ENCODE results near the gene PSAT1. TPM values are rescaled to one million over a fixed set of nuclear protein-coding genes. Genes with fewer than 3 reads are reported as not detected.

PSAT1 gene
- total RNA-seq, 1 experiment from 2014 or later = 45.6 TPM

- no peaks in the 10 kb centered on the region for H3F3A ChIP-seq (ENCODE audit: low read length, unreplicated experiment)
- BruUV-seq (replicated peaks) = no TSS peak
- ChIA-PET CTCF (no interaction called here), POLR2A (ENCODE audit: unreplicated experiment) (no interaction called here)
- H3K27ac ChIP-seq (ENCODE audit: low read length) = no peak overlapping the region
- peaks cover 33% of the 10 kb centered on the region for H3K79me2 ChIP-seq (ENCODE audit: low read length)
- H3K27me3 ChIP-seq (ENCODE audit: low read length) = no peaks in the 10 kb centered on the region
- no peaks in the 10 kb centered on the region; the same call in 1 of the 2 replicates for H4K20me1 ChIP-seq (ENCODE audit: low read length)
- DNase-seq = no peak
- TF ChIP-seq EZH2phosphoT487 (IDR thresholded peaks at IDR 0.05; ENCODE audit: borderline replicate concordance, low read length) (no peak), EZH2 (IDR thresholded peaks at IDR 0.05; ENCODE audit: low read length, unreplicated experiment) (no peak), CTCF (conservative IDR thresholded peaks at IDR 0.05; ENCODE audit: low read depth, low read length) (no peak)
- no peak overlapping the region for H2AFZ ChIP-seq (ENCODE audit: low read length)
- H3K9me2 ChIP-seq (replicated peaks; ENCODE audit: low read length) = no peaks in the 10 kb centered on the region
- intact Hi-C loops (cut with micrococcal nuclease) = no loop called here
- no peak overlapping the region for H3K4me2 ChIP-seq (ENCODE audit: low read length)
- no peak overlapping the region for H3K4me3 ChIP-seq (ENCODE audit: low read length)
- H3K4me1 ChIP-seq (ENCODE audit: insufficient read depth, low read length) = 0 out of 2 replicates have a peak, but pooled peaks cover 3% of the 10 kb centered on the region
- peaks cover 14% of the 10 kb centered on the region for H3K36me3 ChIP-seq (ENCODE audit: low read depth, low read length)
- no peak overlapping the region for H3K9ac ChIP-seq (ENCODE audit: low read length)
- no peaks in the 10 kb centered on the region for H3K9me3 ChIP-seq (ENCODE audit: low read length)
- ATAC-seq = no peak
Observed at GRCh38 chr9:78301466-78301865, 4.5 kb downstream of the PSAT1 start.

- Histone ChIP-seq H3K9ac (ENCODE audit: low read length) (no peak overlapping the region), H3K4me1 (ENCODE audit: insufficient read depth, low read length) (0 out of 2 replicates have a peak, but pooled peaks cover 3% of the 10 kb centered on the region), H3K27ac (ENCODE audit: low read length) (no peak overlapping the region), H3K36me3 (ENCODE audit: low read depth, low read length) (peaks cover 18% of the 10 kb centered on the region), H3K4me2 (ENCODE audit: low read length) (no peak overlapping the region), H3F3A (ENCODE audit: low read length, unreplicated experiment) (no peaks in the 10 kb centered on the region), H2AFZ (ENCODE audit: low read length) (no peak overlapping the region), H3K9me3 (ENCODE audit: low read length) (no peaks in the 10 kb centered on the region), H3K79me2 (ENCODE audit: low read length) (peaks cover 17% of the 10 kb centered on the region), H3K4me3 (ENCODE audit: low read length) (no peak overlapping the region), H3K9me2 (replicated peaks; ENCODE audit: low read length) (no peaks in the 10 kb centered on the region), H3K27me3 (ENCODE audit: low read length) (no peaks in the 10 kb centered on the region), H4K20me1 (ENCODE audit: low read length) (no peaks in the 10 kb centered on the region; the same call in 1 of the 2 replicates)
- intact Hi-C loops (cut with micrococcal nuclease) = no loop called here
- BruUV-seq (replicated peaks) = no TSS peak
- TF ChIP-seq CTCF (conservative IDR thresholded peaks at IDR 0.05; ENCODE audit: low read depth, low read length) (no peak), EZH2 (IDR thresholded peaks at IDR 0.05; ENCODE audit: low read length, unreplicated experiment) (no peak), EZH2phosphoT487 (IDR thresholded peaks at IDR 0.05; ENCODE audit: borderline replicate concordance, low read length) (no peak)
- no peak for ATAC-seq
- POLR2A ChIA-PET (ENCODE audit: unreplicated experiment) = no interaction called here
- DNase-seq = no peak
- CTCF ChIA-PET = no interaction called here
Observed at GRCh38 chr9:78303377-78304062, 6.6 kb downstream of the PSAT1 start.

- no peak overlapping the region for H3K4me2 ChIP-seq (ENCODE audit: low read length)
- no peak overlapping the region for H3K9ac ChIP-seq (ENCODE audit: low read length)
- H4K20me1 ChIP-seq (ENCODE audit: low read length) = no peaks in the 10 kb centered on the region
- no peaks in the 10 kb centered on the region for H3K27me3 ChIP-seq (ENCODE audit: low read length)
- ATAC-seq (no peak), DNase-seq (no peak)
- BruUV-seq (replicated peaks) = no TSS peak
- TF ChIP-seq CTCF (conservative IDR thresholded peaks at IDR 0.05; ENCODE audit: low read depth, low read length) = no peak
- no peak for TF ChIP-seq EZH2 (IDR thresholded peaks at IDR 0.05; ENCODE audit: low read length, unreplicated experiment)
- no peak for TF ChIP-seq EZH2phosphoT487 (IDR thresholded peaks at IDR 0.05; ENCODE audit: borderline replicate concordance, low read length)
- H3K4me3 ChIP-seq (ENCODE audit: low read length) = no peak overlapping the region
- H3F3A ChIP-seq (ENCODE audit: low read length, unreplicated experiment) = no peaks in the 10 kb centered on the region
- H2AFZ ChIP-seq (ENCODE audit: low read length) = no peak overlapping the region
- H3K9me2 ChIP-seq (replicated peaks; ENCODE audit: low read length) = no peaks in the 10 kb centered on the region
- H3K4me1 ChIP-seq (ENCODE audit: insufficient read depth, low read length) = no peaks in the 10 kb centered on the region
- H3K36me3 ChIP-seq (ENCODE audit: low read depth, low read length) = peaks cover 18% of the 10 kb centered on the region
- peaks cover 9% of the 10 kb centered on the region; the same call in 1 of the 2 replicates for H3K79me2 ChIP-seq (ENCODE audit: low read length)
- intact Hi-C loops (cut with micrococcal nuclease) = no loop called here
- ChIA-PET POLR2A (ENCODE audit: unreplicated experiment) (no interaction called here), CTCF (no interaction called here)
- H3K9me3 ChIP-seq (ENCODE audit: low read length) = no peaks in the 10 kb centered on the region
- no peak overlapping the region for H3K27ac ChIP-seq (ENCODE audit: low read length)
Observed at GRCh38 chr9:78304357-78304756, 7.4 kb downstream of the PSAT1 start.
